ENCODE results near the gene ADARB1. TPM values are rescaled to one million over a fixed set of nuclear protein-coding genes. Genes with fewer than 3 reads are reported as not detected.

The ADARB1 gene
- total and polyA plus RNA-seq, 2 experiments from 2014 or later = 4.8 to 14.8 TPM

DNA sequence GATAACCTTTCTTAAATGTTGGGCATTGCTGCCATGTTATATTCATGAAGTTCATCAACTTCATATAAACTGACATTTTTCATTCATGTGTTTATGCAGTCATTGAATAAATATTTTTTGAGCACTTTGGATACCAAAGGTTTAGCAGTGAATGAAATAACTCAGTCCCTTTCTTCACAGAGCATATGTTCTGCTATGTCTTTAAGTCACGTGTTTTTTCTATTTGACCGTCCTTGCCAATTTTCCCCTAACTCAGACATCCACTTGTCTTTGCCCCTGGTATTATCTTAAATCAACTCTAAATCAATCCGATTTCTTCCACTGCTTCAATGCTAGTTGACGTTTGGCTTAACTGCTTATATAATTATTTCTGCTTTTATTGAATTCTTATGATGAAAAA is 16.6 kb downstream of the ADARB1 start:
- no peak overlapping the region for H3K4me3 Mint-ChIP-seq
- H3K9me2 ChIP-seq (ENCODE audit: insufficient read depth) = no peaks in the 10 kb centered on the region
- no peaks in the 10 kb centered on the region for H3K36me3 Mint-ChIP-seq (ENCODE audit: low read depth)
- H4K20me1 ChIP-seq (replicated peaks; ENCODE audit: insufficient read depth) = peaks cover 10% of the 10 kb centered on the region; the same call in 1 of the 2 replicates
- H3K27ac ChIP-seq (ENCODE audit: low read depth) = no peak overlapping the region
- peaks cover 12% of the 10 kb centered on the region for H3K4me1 Mint-ChIP-seq
- no peaks in the 10 kb centered on the region for H3K27me3 ChIP-seq (ENCODE audit: insufficient read depth)
- no peak for TF ChIP-seq ZNF331 (CRISPR knock-in tag; IDR thresholded peaks at IDR 0.05; ENCODE audit: low read depth)
- no peak for TF ChIP-seq STAT1 (IDR thresholded peaks at IDR 0.05; ENCODE audit: unreplicated experiment)
- TF ChIP-seq EZH2 (IDR thresholded peaks at IDR 0.05; ENCODE audit: low read depth, unreplicated experiment) = no peak
- no peak for TF ChIP-seq JUNB (IDR thresholded peaks at IDR 0.05; ENCODE audit: unreplicated experiment)
- TF ChIP-seq, protein P1, sequence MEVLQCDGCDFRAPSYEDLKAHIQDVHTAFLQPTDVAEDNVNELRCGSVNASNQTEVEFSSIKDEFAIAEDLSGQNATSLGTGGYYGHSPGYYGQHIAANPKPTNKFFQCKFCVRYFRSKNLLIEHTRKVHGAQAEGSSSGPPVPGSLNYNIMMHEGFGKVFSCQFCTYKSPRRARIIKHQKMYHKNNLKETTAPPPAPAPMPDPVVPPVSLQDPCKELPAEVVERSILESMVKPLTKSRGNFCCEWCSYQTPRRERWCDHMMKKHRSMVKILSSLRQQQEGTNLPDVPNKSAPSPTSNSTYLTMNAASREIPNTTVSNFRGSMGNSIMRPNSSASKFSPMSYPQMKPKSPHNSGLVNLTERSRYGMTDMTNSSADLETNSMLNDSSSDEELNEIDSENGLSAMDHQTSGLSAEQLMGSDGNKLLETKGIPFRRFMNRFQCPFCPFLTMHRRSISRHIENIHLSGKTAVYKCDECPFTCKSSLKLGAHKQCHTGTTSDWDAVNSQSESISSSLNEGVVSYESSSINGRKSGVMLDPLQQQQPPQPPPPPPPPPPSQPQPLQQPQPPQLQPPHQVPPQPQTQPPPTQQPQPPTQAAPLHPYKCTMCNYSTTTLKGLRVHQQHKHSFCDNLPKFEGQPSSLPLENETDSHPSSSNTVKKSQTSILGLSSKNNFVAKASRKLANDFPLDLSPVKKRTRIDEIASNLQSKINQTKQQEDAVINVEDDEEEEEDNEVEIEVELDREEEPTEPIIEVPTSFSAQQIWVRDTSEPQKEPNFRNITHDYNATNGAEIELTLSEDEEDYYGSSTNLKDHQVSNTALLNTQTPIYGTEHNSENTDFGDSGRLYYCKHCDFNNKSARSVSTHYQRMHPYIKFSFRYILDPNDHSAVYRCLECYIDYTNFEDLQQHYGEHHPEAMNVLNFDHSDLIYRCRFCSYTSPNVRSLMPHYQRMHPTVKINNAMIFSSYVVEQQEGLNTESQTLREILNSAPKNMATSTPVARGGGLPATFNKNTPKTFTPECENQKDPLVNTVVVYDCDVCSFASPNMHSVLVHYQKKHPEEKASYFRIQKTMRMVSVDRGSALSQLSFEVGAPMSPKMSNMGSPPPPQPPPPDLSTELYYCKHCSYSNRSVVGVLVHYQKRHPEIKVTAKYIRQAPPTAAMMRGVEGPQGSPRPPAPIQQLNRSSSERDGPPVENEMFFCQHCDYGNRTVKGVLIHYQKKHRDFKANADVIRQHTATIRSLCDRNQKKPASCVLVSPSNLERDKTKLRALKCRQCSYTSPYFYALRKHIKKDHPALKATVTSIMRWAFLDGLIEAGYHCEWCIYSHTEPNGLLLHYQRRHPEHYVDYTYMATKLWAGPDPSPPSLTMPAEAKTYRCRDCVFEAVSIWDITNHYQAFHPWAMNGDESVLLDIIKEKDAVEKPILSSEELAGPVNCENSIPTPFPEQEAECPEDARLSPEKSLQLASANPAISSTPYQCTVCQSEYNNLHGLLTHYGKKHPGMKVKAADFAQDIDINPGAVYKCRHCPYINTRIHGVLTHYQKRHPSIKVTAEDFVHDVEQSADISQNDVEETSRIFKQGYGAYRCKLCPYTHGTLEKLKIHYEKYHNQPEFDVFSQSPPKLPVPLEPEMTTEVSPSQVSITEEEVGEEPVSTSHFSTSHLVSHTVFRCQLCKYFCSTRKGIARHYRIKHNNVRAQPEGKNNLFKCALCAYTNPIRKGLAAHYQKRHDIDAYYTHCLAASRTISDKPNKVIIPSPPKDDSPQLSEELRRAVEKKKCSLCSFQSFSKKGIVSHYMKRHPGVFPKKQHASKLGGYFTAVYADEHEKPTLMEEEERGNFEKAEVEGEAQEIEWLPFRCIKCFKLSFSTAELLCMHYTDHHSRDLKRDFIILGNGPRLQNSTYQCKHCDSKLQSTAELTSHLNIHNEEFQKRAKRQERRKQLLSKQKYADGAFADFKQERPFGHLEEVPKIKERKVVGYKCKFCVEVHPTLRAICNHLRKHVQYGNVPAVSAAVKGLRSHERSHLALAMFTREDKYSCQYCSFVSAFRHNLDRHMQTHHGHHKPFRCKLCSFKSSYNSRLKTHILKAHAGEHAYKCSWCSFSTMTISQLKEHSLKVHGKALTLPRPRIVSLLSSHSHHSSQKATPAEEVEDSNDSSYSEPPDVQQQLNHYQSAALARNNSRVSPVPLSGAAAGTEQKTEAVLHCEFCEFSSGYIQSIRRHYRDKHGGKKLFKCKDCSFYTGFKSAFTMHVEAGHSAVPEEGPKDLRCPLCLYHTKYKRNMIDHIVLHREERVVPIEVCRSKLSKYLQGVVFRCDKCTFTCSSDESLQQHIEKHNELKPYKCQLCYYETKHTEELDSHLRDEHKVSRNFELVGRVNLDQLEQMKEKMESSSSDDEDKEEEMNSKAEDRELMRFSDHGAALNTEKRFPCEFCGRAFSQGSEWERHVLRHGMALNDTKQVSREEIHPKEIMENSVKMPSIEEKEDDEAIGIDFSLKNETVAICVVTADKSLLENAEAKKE (CRISPR knock-in tag; IDR thresholded peaks at IDR 0.05) = no peak
- TF ChIP-seq NANOG (IDR thresholded peaks at IDR 0.05; ENCODE audit: borderline replicate concordance) = no peak
- TF ChIP-seq, protein P2, sequence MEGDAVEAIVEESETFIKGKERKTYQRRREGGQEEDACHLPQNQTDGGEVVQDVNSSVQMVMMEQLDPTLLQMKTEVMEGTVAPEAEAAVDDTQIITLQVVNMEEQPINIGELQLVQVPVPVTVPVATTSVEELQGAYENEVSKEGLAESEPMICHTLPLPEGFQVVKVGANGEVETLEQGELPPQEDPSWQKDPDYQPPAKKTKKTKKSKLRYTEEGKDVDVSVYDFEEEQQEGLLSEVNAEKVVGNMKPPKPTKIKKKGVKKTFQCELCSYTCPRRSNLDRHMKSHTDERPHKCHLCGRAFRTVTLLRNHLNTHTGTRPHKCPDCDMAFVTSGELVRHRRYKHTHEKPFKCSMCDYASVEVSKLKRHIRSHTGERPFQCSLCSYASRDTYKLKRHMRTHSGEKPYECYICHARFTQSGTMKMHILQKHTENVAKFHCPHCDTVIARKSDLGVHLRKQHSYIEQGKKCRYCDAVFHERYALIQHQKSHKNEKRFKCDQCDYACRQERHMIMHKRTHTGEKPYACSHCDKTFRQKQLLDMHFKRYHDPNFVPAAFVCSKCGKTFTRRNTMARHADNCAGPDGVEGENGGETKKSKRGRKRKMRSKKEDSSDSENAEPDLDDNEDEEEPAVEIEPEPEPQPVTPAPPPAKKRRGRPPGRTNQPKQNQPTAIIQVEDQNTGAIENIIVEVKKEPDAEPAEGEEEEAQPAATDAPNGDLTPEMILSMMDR (conservative IDR thresholded peaks at IDR 0.05; ENCODE audit: low read depth in 2 of 2) = no peak
- no peak for TF ChIP-seq CREB1 (CRISPR knock-in tag; IDR thresholded peaks at IDR 0.05; ENCODE audit: low read depth)
- TF ChIP-seq, protein P3, sequence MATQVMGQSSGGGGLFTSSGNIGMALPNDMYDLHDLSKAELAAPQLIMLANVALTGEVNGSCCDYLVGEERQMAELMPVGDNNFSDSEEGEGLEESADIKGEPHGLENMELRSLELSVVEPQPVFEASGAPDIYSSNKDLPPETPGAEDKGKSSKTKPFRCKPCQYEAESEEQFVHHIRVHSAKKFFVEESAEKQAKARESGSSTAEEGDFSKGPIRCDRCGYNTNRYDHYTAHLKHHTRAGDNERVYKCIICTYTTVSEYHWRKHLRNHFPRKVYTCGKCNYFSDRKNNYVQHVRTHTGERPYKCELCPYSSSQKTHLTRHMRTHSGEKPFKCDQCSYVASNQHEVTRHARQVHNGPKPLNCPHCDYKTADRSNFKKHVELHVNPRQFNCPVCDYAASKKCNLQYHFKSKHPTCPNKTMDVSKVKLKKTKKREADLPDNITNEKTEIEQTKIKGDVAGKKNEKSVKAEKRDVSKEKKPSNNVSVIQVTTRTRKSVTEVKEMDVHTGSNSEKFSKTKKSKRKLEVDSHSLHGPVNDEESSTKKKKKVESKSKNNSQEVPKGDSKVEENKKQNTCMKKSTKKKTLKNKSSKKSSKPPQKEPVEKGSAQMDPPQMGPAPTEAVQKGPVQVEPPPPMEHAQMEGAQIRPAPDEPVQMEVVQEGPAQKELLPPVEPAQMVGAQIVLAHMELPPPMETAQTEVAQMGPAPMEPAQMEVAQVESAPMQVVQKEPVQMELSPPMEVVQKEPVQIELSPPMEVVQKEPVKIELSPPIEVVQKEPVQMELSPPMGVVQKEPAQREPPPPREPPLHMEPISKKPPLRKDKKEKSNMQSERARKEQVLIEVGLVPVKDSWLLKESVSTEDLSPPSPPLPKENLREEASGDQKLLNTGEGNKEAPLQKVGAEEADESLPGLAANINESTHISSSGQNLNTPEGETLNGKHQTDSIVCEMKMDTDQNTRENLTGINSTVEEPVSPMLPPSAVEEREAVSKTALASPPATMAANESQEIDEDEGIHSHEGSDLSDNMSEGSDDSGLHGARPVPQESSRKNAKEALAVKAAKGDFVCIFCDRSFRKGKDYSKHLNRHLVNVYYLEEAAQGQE (IDR thresholded peaks at IDR 0.05; ENCODE audit: unreplicated experiment) = no peak
- TF ChIP-seq, protein P4, sequence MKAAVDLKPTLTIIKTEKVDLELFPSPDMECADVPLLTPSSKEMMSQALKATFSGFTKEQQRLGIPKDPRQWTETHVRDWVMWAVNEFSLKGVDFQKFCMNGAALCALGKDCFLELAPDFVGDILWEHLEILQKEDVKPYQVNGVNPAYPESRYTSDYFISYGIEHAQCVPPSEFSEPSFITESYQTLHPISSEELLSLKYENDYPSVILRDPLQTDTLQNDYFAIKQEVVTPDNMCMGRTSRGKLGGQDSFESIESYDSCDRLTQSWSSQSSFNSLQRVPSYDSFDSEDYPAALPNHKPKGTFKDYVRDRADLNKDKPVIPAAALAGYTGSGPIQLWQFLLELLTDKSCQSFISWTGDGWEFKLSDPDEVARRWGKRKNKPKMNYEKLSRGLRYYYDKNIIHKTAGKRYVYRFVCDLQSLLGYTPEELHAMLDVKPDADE (IDR thresholded peaks at IDR 0.05) = no peak
- no peak overlapping the region for H3K4me2 ChIP-seq
- no peaks in the 10 kb centered on the region; the same call in 1 of the 2 replicates for H3K4me1 ChIP-seq (ENCODE audit: insufficient read depth)
- peaks cover 9% of the 10 kb centered on the region for H3K27me3 Mint-ChIP-seq (ENCODE audit: insufficient read depth, low read depth, poor library complexity)
- H3K4me3 ChIP-seq = no peak overlapping the region
- no peak for DNase-seq (ENCODE audit: low spot score)
- peaks cover 21% of the 10 kb centered on the region; the same call in 1 of the 2 replicates for H3K79me2 ChIP-seq (replicated peaks; ENCODE audit: insufficient read depth)
- no peak overlapping the region for H2AFZ ChIP-seq
- H3K36me3 ChIP-seq (ENCODE audit: insufficient read depth) = no peaks in the 10 kb centered on the region
- H3K9me3 Mint-ChIP-seq = no peaks in the 10 kb centered on the region
- H3F3A ChIP-seq (replicated peaks; ENCODE audit: low read depth) = no peaks in the 10 kb centered on the region
- ATAC-seq = no peak
- H3K27ac Mint-ChIP-seq = no peak overlapping the region
